ENCODE measurements around the gene TRIP10. TPM values are rescaled to one million over a fixed set of nuclear protein-coding genes. Genes with fewer than 3 reads are reported as not detected.

The TRIP10 gene
- total and polyA plus RNA-seq, 2 of the 4 experiments (the other 2 are of a cell fraction) = 39.1 to 47.0 TPM

DNA sequence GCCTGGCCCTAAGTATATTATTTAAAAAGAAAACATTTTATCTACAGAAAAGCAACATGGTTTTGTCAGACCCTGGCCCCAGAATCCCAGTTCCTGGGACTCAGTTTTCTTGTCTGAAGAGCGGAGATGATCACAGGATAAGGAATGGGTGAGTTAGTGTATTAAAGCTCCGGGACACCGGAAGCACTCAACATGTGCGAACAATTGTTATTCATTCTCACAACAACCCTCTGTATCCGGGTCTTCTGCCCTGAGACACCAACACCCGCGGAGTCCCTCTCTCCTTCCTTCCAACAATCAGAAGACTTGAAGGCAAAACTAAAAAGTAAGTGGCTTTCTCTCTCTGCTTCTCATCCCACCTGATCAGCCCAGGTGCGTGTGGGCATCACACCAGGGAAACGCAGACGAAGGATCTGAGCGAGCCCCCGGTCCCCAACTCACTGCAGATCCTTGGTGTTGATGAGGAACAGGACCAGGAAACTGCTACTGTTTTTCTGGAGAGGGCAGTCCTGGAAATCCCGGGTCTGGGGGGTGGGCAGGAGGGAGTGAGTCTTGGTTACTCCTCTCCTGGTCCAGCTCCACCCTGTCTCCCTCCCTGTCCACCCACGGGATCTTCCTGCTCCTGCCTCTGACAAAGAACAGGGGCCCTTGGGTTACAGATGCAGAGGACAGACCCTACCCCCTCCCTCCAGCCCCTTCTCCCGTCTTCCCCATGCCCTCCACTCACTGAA lies 4.1 kb upstream of the TRIP10 start:
- no TSS peak for BruUV-seq (replicated peaks)
- Histone ChIP-seq H3K27ac (ENCODE audit: insufficient read depth, low read length) (no peak overlapping the region), H2AK5ac (ENCODE audit: low read depth, low read length) (peak overlapping the region; percentile 58; the same call in 1 of the 2 replicates), H3K4me2 (ENCODE audit: low read depth, low read length) (no peak overlapping the region), H4K5ac (ENCODE audit: low read depth, low read length) (no peak overlapping the region), H4K91ac (ENCODE audit: insufficient read depth, low read depth, low read length) (0 out of 2 replicates have a peak overlapping the region, but pooled peaks have one; percentile 43), H2AFZ (replicated peaks; ENCODE audit: low read length, poor library complexity) (peak overlapping the region; percentile 26), H3K9ac (ENCODE audit: low read depth, low read length) (no peak overlapping the region), H3K79me1 (ENCODE audit: low read depth in 1 of 2, low read length in 2 of 2) (peaks cover 0 to 39% of the 10 kb centered on the region in 2 experiments; a peak in 3 of 4 replicates), H3K4me1 (ENCODE audit: control insufficient read depth, insufficient read depth, low read length) (peaks cover 13% of the 10 kb centered on the region), H2AK9ac (replicated peaks; ENCODE audit: low read depth, low read length, poor library complexity) (peak overlapping the region; percentile 45), H3K23ac (ENCODE audit: low read depth, low read length) (no peak overlapping the region), H2BK120ac (ENCODE audit: low read depth, low read length) (no peak overlapping the region), H3K27me3 (ENCODE audit: control insufficient read depth, insufficient read depth, low read length) (no peaks in the 10 kb centered on the region), H3K18ac (ENCODE audit: low read depth, low read length) (no peak overlapping the region), H3K4ac (ENCODE audit: low read depth, low read length) (no peak overlapping the region), H2BK5ac (ENCODE audit: low read depth, low read length, poor library complexity, severe bottlenecking) (no peak overlapping the region), H3K56ac (ENCODE audit: extremely low read depth, insufficient read depth, low read length) (no peak overlapping the region), H3K9me1 (ENCODE audit: insufficient read depth, low read length) (peaks cover 7% of the 10 kb centered on the region; the same call in 1 of the 2 replicates), H3K4me3 (ENCODE audit: insufficient read depth, low read depth, low read length) (no peak overlapping the region), H2BK20ac (ENCODE audit: low read depth, low read length) (no peak overlapping the region), H3K14ac (replicated peaks; ENCODE audit: low read depth, low read length) (no peak overlapping the region), H2BK15ac (ENCODE audit: low read depth, low read length) (no peak overlapping the region), H4K20me1 (ENCODE audit: insufficient read depth, low read length) (no peaks in the 10 kb centered on the region), H3K36me3 (ENCODE audit: control insufficient read depth, insufficient read depth, low read length) (peaks cover 11% of the 10 kb centered on the region; the same call in 1 of the 2 replicates), H3K9me3 (ENCODE audit: control insufficient read depth, insufficient read depth, low read length) (no peaks in the 10 kb centered on the region), H4K8ac (ENCODE audit: low read depth in 2 of 2, low read length in 2 of 2) (peak overlapping the region in 1 of 2 experiments; percentile 88; a peak in 1 of 4 replicates)
- in situ Hi-C loops (cut with MboI; ENCODE audit: low sequenced_read_pairs) (loop anchor here (10.0 kb wide), 2 partner anchors 129 to 221 kb away; no protein-coding TSS in a partner anchor), intact Hi-C loops (cut with micrococcal nuclease) (loop anchor here (5.0 to 10.0 kb wide), 3 partner anchors 203 to 608 kb away; partner anchors contain the start of genes TNFSF9 and ZNF557), dilution Hi-C loops (cut with HindIII; ENCODE audit: low sequenced_read_pairs, unreplicated experiment) (no loop called here)
- ChIA-PET POLR2A (ENCODE audit: unreplicated experiment) (no interaction called here), CTCF (no interaction called here)
- TF ChIP-seq, protein P1, sequence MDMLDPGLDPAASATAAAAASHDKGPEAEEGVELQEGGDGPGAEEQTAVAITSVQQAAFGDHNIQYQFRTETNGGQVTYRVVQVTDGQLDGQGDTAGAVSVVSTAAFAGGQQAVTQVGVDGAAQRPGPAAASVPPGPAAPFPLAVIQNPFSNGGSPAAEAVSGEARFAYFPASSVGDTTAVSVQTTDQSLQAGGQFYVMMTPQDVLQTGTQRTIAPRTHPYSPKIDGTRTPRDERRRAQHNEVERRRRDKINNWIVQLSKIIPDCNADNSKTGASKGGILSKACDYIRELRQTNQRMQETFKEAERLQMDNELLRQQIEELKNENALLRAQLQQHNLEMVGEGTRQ (IDR thresholded peaks at IDR 0.05; ENCODE audit: low read depth, low read length) = no peak
- TF ChIP-seq CHD1 (IDR thresholded peaks at IDR 0.05; ENCODE audit: low read depth, low read length) (no peak), RCOR1 (IDR thresholded peaks at IDR 0.05; ENCODE audit: insufficient replicate concordance, low read length) (no peak), RFX5 (IDR thresholded peaks at IDR 0.05; ENCODE audit: low read depth, low read length) (no peak), FOS (IDR thresholded peaks at IDR 0.05; ENCODE audit: low read depth, low read length) (no peak), POLR2A (IDR thresholded peaks at IDR 0.05; ENCODE audit: low read depth, low read length) (no peak), CEBPB (IDR thresholded peaks at IDR 0.05; ENCODE audit: low read depth, low read length) (no peak)
- DNase-seq (no peak), ATAC-seq (ENCODE audit: low read depth) (no peak)
- 67% methylated on average over 1 of the region's 15 CpGs; no CpG with 5 or more reads in 1 of the 2 experiments for WGBS, 2 experiments (ENCODE audit: extremely low coverage in 2 of 2, insufficient read length in 1 of 2)
